AG09309 (cell line): ENCODE results near the gene GPC5.

Experiments
- DNase-seq: peaks from one replicate; pipeline ENCODE4 v3.0.0-alpha.2; 2010; ENCODE audit warnings: low read depth
- H3K4me3 ChIP-seq: 2 replicates; pipeline ENCODE4 v1.5.1; 2011; ENCODE audit warnings: mild to moderate bottlenecking, low read depth, low read length, moderate library complexity; ENCODE audit not compliant: control insufficient read depth
- CTCF ChIP-seq: IDR thresholded peaks from 2 replicates; pipeline ENCODE4 v1.5.1; 2011; ENCODE audit warnings: mild to moderate bottlenecking, low read depth, low read length, inconsistent platforms; ENCODE audit not compliant: insufficient read depth, control insufficient read depth; ENCODE audit errors: missing control alignments

Gene GPC5

GRCh38 chr13:92028695-92029094, 630.3 kb downstream of the GPC5 start:
- TF ChIP-seq CTCF = no peak
- no peak overlapping the region for H3K4me3 ChIP-seq
- DNase-seq = no peak

GRCh38 chr13:92029641-92030040, 631.2 kb downstream of the GPC5 start:
- DNase-seq = no peak
- no peak overlapping the region for H3K4me3 ChIP-seq
- no peak for TF ChIP-seq CTCF

GRCh38 chr13:92038905-92039304, 640.5 kb downstream of the GPC5 start:
- no peak overlapping the region for H3K4me3 ChIP-seq
- no peak for TF ChIP-seq CTCF
- DNase-seq = no peak

- TF ChIP-seq CTCF = no peak
- H3K4me3 ChIP-seq = no peak overlapping the region
- DNase-seq = no peak
These were observed 644.1 kb downstream of the GPC5 start for GRCh38 chr13:92042522-92042921.

GRCh38 chr13:92044351-92044750, 645.9 kb downstream of the GPC5 start:
- no peak overlapping the region for H3K4me3 ChIP-seq
- TF ChIP-seq CTCF = no peak
- no peak for DNase-seq

- TF ChIP-seq CTCF = no peak
- no peak overlapping the region for H3K4me3 ChIP-seq
- no peak for DNase-seq
These were observed 656.0 kb downstream of the GPC5 start for GRCh38 chr13:92054389-92054788.

- no peak for TF ChIP-seq CTCF
- no peak overlapping the region for H3K4me3 ChIP-seq
- DNase-seq = no peak
These were observed 676.2 kb downstream of the GPC5 start for GRCh38 chr13:92074658-92075057.
